Neuronal stem cell (in vitro differentiated cells): ENCODE results near the gene CACHD1.

Experiments
- DNase-seq: peaks from one replicate; pipeline ENCODE4 v3.0.0-alpha.2; 2013; ENCODE audit warnings: low spot score
- H2AFZ ChIP-seq: one replicate; pipeline ENCODE4 v1.6.1; 2013; ENCODE audit warnings: mild to moderate bottlenecking, low read length, inconsistent platforms
- H2AK5ac ChIP-seq: 2 replicates; pipeline ENCODE4 v1.6.1; 2013; ENCODE audit warnings: low read depth, mild to moderate bottlenecking, inconsistent platforms, low read length, moderate library complexity, mixed read lengths
- H2BK120ac ChIP-seq: 2 replicates; pipeline ENCODE4 v1.6.1; 2013; ENCODE audit warnings: low read depth, mild to moderate bottlenecking, inconsistent platforms, low read length, moderate library complexity, mixed read lengths
- H2BK12ac ChIP-seq: one replicate; pipeline ENCODE4 v1.6.1; 2013; ENCODE audit warnings: low read length, inconsistent platforms
- H2BK15ac ChIP-seq: 2 replicates; pipeline ENCODE4 v1.6.1; 2013; ENCODE audit warnings: mild to moderate bottlenecking, low read length, inconsistent platforms, mixed read lengths
- H2BK5ac ChIP-seq: one replicate; pipeline ENCODE4 v1.6.1; 2013; ENCODE audit warnings: inconsistent platforms, mild to moderate bottlenecking, low read length, moderate library complexity
- H3K14ac ChIP-seq: one replicate; pipeline ENCODE4 v1.6.1; 2013; ENCODE audit warnings: low read length, inconsistent platforms
- H3K18ac ChIP-seq: 2 replicates; pipeline ENCODE4 v1.6.1; 2013; ENCODE audit warnings: low read length, inconsistent platforms
- H3K23ac ChIP-seq: 2 replicates; pipeline ENCODE4 v1.6.1; 2013; ENCODE audit warnings: low read depth, mild to moderate bottlenecking, mixed read lengths, low read length, inconsistent platforms; ENCODE audit not compliant: poor library complexity
- H3K27ac ChIP-seq: replicated peaks from 3 replicates; pipeline ENCODE4 v1.5.1; 2013; ENCODE audit warnings: low read length, inconsistent platforms
- H3K27me3 ChIP-seq, 3 experiments: 2 replicates each; pipeline ENCODE4 v1.6.1; 2013; ENCODE audit warnings: low read length in 3 of 3, mild to moderate bottlenecking in 2 of 3, inconsistent platforms in 1 of 3, low read depth in 1 of 3, mixed read lengths in 1 of 3, moderate library complexity in 1 of 3; ENCODE audit not compliant: control insufficient read depth in 3 of 3, insufficient read depth in 3 of 3
- H3K36me3 ChIP-seq, 2 donors: replicated peaks in 1 of 2; 2 replicates each; pipeline ENCODE4 v1.6.1; 2013; ENCODE audit warnings: low read length in 2 of 2; ENCODE audit not compliant: control insufficient read depth in 2 of 2, insufficient read depth in 2 of 2
- H3K4ac ChIP-seq: 2 replicates; pipeline ENCODE4 v1.6.1; 2013; ENCODE audit warnings: inconsistent platforms, mild to moderate bottlenecking, low read length, moderate library complexity
- H3K4me1 ChIP-seq, 2 donors: 1 replicate in 1 of 2; 2 replicates in 1 of 2; pipeline ENCODE4 v1.6.1; 2013; ENCODE audit warnings: low read length in 2 of 2, low read depth in 1 of 2; ENCODE audit not compliant: control insufficient read depth in 2 of 2, insufficient read depth in 1 of 2
- H3K4me2 ChIP-seq: one replicate; pipeline ENCODE4 v1.6.1; 2013; ENCODE audit warnings: mild to moderate bottlenecking, low read length, inconsistent platforms; ENCODE audit not compliant: insufficient read depth, poor library complexity, severe bottlenecking
- H3K4me3 ChIP-seq, 2 donors: 2 replicates each; pipeline ENCODE4 v1.5.1; 2013; ENCODE audit warnings: low read length in 2 of 2, mild to moderate bottlenecking in 2 of 2, inconsistent platforms in 1 of 2, moderate library complexity in 1 of 2
- H3K79me1 ChIP-seq: one replicate; pipeline ENCODE4 v1.6.1; 2013; ENCODE audit warnings: low read depth, mild to moderate bottlenecking, inconsistent platforms, low read length, moderate library complexity
- H3K9ac ChIP-seq: one replicate; pipeline ENCODE4 v1.6.1; 2013; ENCODE audit warnings: mild to moderate bottlenecking, low read depth, low read length, inconsistent platforms; ENCODE audit not compliant: poor library complexity
- H3K9me3 ChIP-seq, 2 donors: replicated peaks in 1 of 2; 2 replicates each; pipeline versions ENCODE3 to v1.6.1; 2013; ENCODE audit warnings: low read length in 2 of 2, mild to moderate bottlenecking in 2 of 2, inconsistent platforms in 1 of 2, low read depth in 1 of 2, mixed read lengths in 1 of 2, moderate library complexity in 1 of 2; ENCODE audit not compliant: control insufficient read depth in 2 of 2, insufficient read depth in 1 of 2
- H4K8ac ChIP-seq: one replicate; pipeline ENCODE4 v1.6.1; 2013; ENCODE audit warnings: low read depth, mild to moderate bottlenecking, inconsistent platforms, low read length, moderate library complexity
- H4K91ac ChIP-seq: one replicate; pipeline ENCODE4 v1.6.1; 2013; ENCODE audit warnings: low read length, low read depth, mild to moderate bottlenecking, inconsistent platforms; ENCODE audit not compliant: poor library complexity
- WGBS, 2 donors: extraction: QIAGEN DNeasy Blood & Tissue Kit; methylation state at CpG; one replicate each; pipeline ENCODE4 v1.1.7; 2013; ENCODE audit warnings: missing lambda C conversion rate in 2 of 2, mixed read lengths in 1 of 2; ENCODE audit not compliant: insufficient read length in 2 of 2, insufficient replicate concordance in 1 of 2; ENCODE audit errors: extremely low coverage in 2 of 2; 5-methylcytosine and 5-hydroxymethylcytosine counted together

Gene CACHD1

GRCh38 chr1:64549464-64550239, 79.7 kb downstream of the CACHD1 start:
- WGBS, 2 donors: no CpG with 5 or more reads among the region's 6 CpGs
- H3K4me3 ChIP-seq: no peak overlapping the region
- no peak overlapping the region for H2BK12ac ChIP-seq
- H4K91ac ChIP-seq: no peak overlapping the region
- H3K23ac ChIP-seq: no peak overlapping the region
- H3K4me1 ChIP-seq: peaks cover 8 to 23% of the 10 kb centered on the region in 2 donors
- H3K36me3 ChIP-seq: peaks cover 0 to 36% of the 10 kb centered on the region in 2 donors
- H3K18ac ChIP-seq: no peak overlapping the region
- H3K79me1 ChIP-seq: no peaks in the 10 kb centered on the region
- H2BK120ac ChIP-seq: no peak overlapping the region
- H2BK15ac ChIP-seq: no peak overlapping the region
- H4K8ac ChIP-seq: no peak overlapping the region
- H3K9ac ChIP-seq: no peak overlapping the region
- H2AFZ ChIP-seq: no peak overlapping the region
- no peak overlapping the region for H3K4ac ChIP-seq
- H3K4me2 ChIP-seq: no peak overlapping the region
- H2BK5ac ChIP-seq: no peak overlapping the region
- H2AK5ac ChIP-seq: no peak overlapping the region
- DNase-seq: no peak
- H3K27me3 ChIP-seq: no peaks in the 10 kb centered on the region
- H3K9me3 ChIP-seq: no peaks in the 10 kb centered on the region
- no peak overlapping the region for H3K27ac ChIP-seq
- H3K14ac ChIP-seq: no peak overlapping the region

GRCh38 chr1:64550510-64550909, 80.6 kb downstream of the CACHD1 start:
- no peak overlapping the region for H3K27ac ChIP-seq
- no peak overlapping the region for H2BK12ac ChIP-seq
- H3K23ac ChIP-seq: no peak overlapping the region
- H2AFZ ChIP-seq: no peak overlapping the region
- H3K4me2 ChIP-seq: no peak overlapping the region
- no peak overlapping the region for H3K18ac ChIP-seq
- no peak overlapping the region for H2BK120ac ChIP-seq
- H2BK5ac ChIP-seq: no peak overlapping the region
- H2AK5ac ChIP-seq: no peak overlapping the region
- no peaks in the 10 kb centered on the region for H3K79me1 ChIP-seq
- DNase-seq: no peak
- WGBS, 2 donors: no CpG with 5 or more reads among the region's 5 CpGs
- H3K14ac ChIP-seq: no peak overlapping the region
- H3K9me3 ChIP-seq: no peaks in the 10 kb centered on the region
- H4K8ac ChIP-seq: no peak overlapping the region
- H3K27me3 ChIP-seq: no peaks in the 10 kb centered on the region
- no peak overlapping the region for H4K91ac ChIP-seq
- no peak overlapping the region for H2BK15ac ChIP-seq
- H3K4me1 ChIP-seq: peaks cover 8 to 15% of the 10 kb centered on the region in 2 donors
- no peak overlapping the region for H3K4me3 ChIP-seq
- H3K36me3 ChIP-seq: peaks cover 0 to 39% of the 10 kb centered on the region in 2 donors
- no peak overlapping the region for H3K9ac ChIP-seq
- no peak overlapping the region for H3K4ac ChIP-seq

GRCh38 chr1:64550946-64551605, 81.1 kb downstream of the CACHD1 start:
- Histone ChIP-seq H3K4me1 (peaks cover 5 to 10% of the 10 kb centered on the region in 2 donors), H3K14ac (no peak overlapping the region), H3K27ac (no peak overlapping the region), H3K18ac (no peak overlapping the region), H2BK120ac (no peak overlapping the region), H3K36me3 (peaks cover 0 to 42% of the 10 kb centered on the region in 2 donors), H4K91ac (no peak overlapping the region), H2AFZ (no peak overlapping the region), H3K4me2 (no peak overlapping the region), H4K8ac (no peak overlapping the region), H3K23ac (no peak overlapping the region), H3K4ac (no peak overlapping the region), H2AK5ac (no peak overlapping the region), H3K9me3 (no peaks in the 10 kb centered on the region), H3K9ac (no peak overlapping the region), H2BK12ac (no peak overlapping the region), H3K27me3 (no peaks in the 10 kb centered on the region), H2BK15ac (no peak overlapping the region), H3K79me1 (no peaks in the 10 kb centered on the region), H2BK5ac (no peak overlapping the region), H3K4me3 (no peak overlapping the region)
- no peak for DNase-seq
- WGBS, 2 donors: no CpG with 5 or more reads among the region's 4 CpGs

- Histone ChIP-seq H3K18ac (no peak overlapping the region), H2AFZ (no peak overlapping the region), H3K23ac (no peak overlapping the region), H2BK12ac (no peak overlapping the region), H2BK15ac (no peak overlapping the region), H3K9ac (no peak overlapping the region), H2AK5ac (no peak overlapping the region), H3K4ac (no peak overlapping the region), H4K91ac (no peak overlapping the region), H3K27ac (no peak overlapping the region), H3K9me3 (peaks cover 2 to 5% of the 10 kb centered on the region in 2 donors), H2BK120ac (no peak overlapping the region), H3K4me2 (no peak overlapping the region), H4K8ac (no peak overlapping the region), H3K14ac (no peak overlapping the region), H2BK5ac (no peak overlapping the region), H3K79me1 (no peaks in the 10 kb centered on the region), H3K36me3 (peaks cover 2 to 56% of the 10 kb centered on the region in 2 donors), H3K27me3 (no peaks in the 10 kb centered on the region), H3K4me1 (peaks cover 2 to 8% of the 10 kb centered on the region in 2 donors), H3K4me3 (no peak overlapping the region)
- DNase-seq: no peak
- WGBS, 2 donors: no CpG with 5 or more reads among the region's 4 CpGs
Observed at GRCh38 chr1:64553285-64553684, 83.4 kb downstream of the CACHD1 start.
